GM13976 (cell line): ENCODE data around the gene WASF2.
"Not testable (repeated sequence)": the region's sequence is repeated elsewhere in the genome, so short reads cannot be mapped to it uniquely, and the experiment has no call there.

Experiments
- DNase-seq: peaks from one replicate; pipeline ENCODE4 v3.0.0; 2012; ENCODE audit warnings: low spot score
- in situ Hi-C: fragments of 300-500 bp; cut with MboI; formaldehyde crosslinking; loops from one replicate; pipeline ENCODE4 v1.12.0; 2022; ENCODE audit warnings: low sequenced_read_pairs, mixed read lengths, inconsistent platforms; ENCODE audit not compliant: unreplicated experiment
- TF ChIP-seq, protein P1 (sequence below): IDR thresholded peaks from 2 replicates; pipeline ENCODE4 v1.5.1; 2012; ENCODE audit warnings: borderline replicate concordance, mild to moderate bottlenecking; ENCODE audit not compliant: insufficient read depth; ENCODE audit errors: extremely low read depth, missing control alignments, control extremely low read depth

The WASF2 gene, protein sequence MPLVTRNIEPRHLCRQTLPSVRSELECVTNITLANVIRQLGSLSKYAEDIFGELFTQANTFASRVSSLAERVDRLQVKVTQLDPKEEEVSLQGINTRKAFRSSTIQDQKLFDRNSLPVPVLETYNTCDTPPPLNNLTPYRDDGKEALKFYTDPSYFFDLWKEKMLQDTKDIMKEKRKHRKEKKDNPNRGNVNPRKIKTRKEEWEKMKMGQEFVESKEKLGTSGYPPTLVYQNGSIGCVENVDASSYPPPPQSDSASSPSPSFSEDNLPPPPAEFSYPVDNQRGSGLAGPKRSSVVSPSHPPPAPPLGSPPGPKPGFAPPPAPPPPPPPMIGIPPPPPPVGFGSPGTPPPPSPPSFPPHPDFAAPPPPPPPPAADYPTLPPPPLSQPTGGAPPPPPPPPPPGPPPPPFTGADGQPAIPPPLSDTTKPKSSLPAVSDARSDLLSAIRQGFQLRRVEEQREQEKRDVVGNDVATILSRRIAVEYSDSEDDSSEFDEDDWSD

DNA sequence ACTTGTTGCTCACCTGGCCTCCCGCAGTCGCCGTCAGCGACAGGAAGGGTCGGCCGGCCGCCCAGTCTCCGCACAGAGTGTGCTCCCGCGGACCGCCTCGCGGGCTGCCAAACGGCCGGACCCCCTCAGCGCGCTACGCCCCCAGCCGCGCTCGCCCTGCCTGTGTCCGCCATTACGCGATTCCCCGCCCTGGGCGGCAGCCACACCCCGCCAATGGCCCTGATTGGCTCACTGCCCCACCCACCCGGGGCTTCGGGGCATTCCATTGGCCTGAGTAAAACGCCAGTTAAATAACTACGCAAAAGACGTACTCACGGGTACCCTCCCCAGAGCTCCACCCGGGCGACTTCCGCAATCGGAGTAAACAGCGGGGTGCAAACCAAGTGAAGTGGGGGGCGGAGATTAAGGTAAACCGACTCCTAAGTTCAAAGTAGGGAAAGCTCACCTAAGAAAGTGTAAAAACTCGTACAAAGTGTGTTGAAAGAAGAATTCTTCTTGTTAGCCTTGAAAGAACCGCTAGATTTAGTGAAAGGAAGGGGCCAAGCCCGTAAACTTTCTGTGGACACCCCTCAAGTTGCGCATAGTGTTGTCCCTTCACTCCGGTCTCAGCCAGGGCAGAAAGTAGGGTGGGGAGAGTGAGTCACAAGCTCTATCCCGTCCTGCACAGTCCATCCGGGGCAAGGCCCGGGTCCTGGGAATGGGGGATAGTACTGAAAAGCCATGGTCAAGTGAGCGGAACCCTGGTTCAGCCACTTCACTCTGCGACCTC, at the start of gene WASF2:
Gene WASF2, minus strand, starts transcription at position 195 of the 769 bp plus-strand sequence. CDS start 61,277 bp downstream, outside the sequence.
- in situ Hi-C loops, result no loop called here
- TF ChIP-seq, protein P1, sequence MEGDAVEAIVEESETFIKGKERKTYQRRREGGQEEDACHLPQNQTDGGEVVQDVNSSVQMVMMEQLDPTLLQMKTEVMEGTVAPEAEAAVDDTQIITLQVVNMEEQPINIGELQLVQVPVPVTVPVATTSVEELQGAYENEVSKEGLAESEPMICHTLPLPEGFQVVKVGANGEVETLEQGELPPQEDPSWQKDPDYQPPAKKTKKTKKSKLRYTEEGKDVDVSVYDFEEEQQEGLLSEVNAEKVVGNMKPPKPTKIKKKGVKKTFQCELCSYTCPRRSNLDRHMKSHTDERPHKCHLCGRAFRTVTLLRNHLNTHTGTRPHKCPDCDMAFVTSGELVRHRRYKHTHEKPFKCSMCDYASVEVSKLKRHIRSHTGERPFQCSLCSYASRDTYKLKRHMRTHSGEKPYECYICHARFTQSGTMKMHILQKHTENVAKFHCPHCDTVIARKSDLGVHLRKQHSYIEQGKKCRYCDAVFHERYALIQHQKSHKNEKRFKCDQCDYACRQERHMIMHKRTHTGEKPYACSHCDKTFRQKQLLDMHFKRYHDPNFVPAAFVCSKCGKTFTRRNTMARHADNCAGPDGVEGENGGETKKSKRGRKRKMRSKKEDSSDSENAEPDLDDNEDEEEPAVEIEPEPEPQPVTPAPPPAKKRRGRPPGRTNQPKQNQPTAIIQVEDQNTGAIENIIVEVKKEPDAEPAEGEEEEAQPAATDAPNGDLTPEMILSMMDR, result no peak
- DNase-seq, result peak; percentile 92

DNA sequence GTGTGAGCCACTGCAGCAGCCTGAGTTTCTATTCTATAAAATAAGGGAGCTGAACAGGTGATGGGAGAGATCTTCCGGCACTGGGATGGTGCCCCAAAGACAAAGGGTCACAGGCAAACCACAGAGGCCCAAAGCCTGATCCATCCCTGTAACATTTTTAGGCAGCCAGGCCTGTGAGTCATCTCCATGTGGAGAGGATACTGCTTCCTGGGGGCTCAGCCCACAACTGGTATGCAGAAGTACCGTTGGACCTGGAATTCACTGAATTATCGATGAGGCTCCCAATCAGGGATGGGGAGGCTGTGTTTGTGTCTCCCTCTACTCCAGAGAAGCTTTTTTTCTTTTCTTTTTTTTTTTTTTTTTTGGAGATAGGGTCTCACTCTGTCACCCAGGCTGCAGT, 48.8 kb upstream of the WASF2 start:
- in situ Hi-C loops, result no loop called here
- DNase-seq, result no peak
- TF ChIP-seq, protein P1, result no peak

DNA sequence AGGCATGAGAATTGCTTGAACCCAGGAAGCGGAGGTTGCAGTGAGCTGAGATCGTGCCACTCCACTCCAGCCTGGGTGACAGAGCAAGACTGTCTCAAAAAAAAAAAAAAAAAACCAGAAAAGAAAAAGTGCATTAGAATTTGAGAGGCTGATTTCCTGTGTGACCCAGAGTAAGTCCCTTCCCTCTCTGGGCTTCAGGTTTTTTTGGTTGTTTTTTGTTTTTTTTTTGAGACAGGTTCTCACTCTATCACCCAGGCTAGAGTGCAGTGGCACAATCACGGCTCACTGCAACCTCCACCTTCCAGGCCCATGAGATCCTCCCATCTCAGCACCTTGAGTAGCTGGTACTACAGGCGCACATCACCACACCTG, 48.3 kb upstream of the WASF2 start:
- in situ Hi-C loops, DNase-seq: not testable (repeated sequence)

DNA sequence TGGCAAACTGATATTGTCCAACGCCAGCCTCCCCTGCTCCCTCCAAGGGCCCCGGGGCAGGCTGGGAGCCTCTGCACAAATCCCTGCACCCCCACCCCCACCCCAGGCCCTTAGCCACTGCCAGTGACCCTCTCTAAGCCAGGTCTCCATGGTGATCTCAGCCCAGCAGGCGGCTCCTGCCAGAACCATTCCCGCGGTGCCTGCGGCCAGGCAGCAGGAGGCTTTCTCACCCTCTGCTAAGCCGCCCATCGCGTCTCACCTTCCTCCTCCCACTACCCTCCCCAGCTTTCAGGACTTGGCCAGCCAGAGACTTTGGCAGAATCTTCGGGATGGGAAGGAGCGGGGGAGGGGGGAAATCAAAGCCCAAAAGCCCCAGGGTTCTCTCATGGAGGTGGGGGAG, 46.8 kb upstream of the WASF2 start:
- TF ChIP-seq, protein P1, result no peak
- in situ Hi-C loops, result no loop called here

DNA sequence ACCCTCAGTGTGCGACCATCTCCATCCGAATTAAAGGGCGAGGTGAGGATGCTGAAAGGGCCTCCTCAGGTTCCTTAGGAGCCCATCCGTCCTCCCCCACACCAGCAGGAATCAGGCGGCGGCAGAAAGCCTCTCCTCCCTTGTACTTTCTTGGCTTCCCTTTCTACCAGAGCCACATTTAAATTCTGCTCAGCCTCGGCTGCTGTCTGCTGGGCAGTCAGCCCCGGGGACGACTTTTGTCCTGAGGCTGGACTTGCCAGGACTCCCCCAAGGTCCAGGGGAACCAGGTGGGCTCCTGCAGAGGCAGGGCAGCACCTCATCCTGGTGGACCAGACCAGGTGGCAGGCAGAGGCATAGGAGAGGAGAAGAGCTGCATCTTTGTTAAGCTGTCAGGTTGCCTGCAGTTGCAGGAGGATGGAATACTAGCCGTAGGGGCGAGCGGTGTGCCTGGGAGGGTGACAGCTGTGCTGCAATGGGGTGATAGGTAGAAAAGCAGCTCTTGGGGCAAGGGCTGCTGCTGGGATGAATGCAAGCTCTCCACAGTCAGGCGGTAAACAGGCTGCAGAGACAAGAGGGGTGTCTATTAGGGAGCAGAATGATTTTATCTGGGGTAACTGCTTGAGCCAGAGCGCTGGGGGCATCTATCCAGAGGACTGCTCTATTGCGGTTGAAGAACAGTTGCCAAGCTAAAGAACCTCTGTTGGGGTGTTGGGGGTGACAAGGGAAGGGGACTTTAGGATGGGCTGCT, 46.2 kb upstream of the WASF2 start:
- in situ Hi-C loops, result no loop called here
- DNase-seq, result no peak
- TF ChIP-seq, protein P1, result no peak

More for the DNA sequence above, 46.8 kb upstream of the WASF2 start:
- DNase-seq, result no peak

DNA sequence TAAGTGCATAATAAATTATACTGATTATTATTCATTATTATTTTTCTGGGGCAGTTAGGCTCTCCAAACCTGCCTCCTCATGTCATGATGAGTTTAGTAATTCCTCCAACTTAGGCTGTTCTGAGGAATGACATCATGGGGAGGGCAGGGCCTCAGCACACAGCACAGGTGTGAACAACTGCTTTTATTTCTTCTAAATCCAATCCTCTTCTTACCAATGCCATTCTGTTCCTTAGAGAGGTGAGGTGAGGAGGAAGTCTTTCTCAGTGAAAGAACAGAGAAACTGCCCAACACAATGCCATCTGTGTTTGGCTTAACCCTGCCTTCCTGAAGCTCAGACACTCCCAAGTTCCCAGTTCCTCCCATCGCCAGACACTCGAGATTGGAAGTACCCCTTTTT, 45.4 kb upstream of the WASF2 start:
- in situ Hi-C loops, result no loop called here
- no peak for DNase-seq

More for the DNA sequence above, 45.4 kb upstream of the WASF2 start:
- TF ChIP-seq, protein P1, result no peak
